DMS53 treated with DMSO at 0.1 percent for 48 hours (cell line): ENCODE measurements around the gene SPINT1.
"Not testable (repeated sequence)": the region's sequence is repeated elsewhere in the genome, so short reads cannot be mapped to it uniquely, and the experiment has no call there.

ENCODE experiments used
- DNase-seq: peaks from one replicate; lab custom pipeline; 2025; ENCODE audit not compliant: unreplicated experiment; lab: John Stamatoyannopoulos, UW

Gene SPINT1

DNA sequence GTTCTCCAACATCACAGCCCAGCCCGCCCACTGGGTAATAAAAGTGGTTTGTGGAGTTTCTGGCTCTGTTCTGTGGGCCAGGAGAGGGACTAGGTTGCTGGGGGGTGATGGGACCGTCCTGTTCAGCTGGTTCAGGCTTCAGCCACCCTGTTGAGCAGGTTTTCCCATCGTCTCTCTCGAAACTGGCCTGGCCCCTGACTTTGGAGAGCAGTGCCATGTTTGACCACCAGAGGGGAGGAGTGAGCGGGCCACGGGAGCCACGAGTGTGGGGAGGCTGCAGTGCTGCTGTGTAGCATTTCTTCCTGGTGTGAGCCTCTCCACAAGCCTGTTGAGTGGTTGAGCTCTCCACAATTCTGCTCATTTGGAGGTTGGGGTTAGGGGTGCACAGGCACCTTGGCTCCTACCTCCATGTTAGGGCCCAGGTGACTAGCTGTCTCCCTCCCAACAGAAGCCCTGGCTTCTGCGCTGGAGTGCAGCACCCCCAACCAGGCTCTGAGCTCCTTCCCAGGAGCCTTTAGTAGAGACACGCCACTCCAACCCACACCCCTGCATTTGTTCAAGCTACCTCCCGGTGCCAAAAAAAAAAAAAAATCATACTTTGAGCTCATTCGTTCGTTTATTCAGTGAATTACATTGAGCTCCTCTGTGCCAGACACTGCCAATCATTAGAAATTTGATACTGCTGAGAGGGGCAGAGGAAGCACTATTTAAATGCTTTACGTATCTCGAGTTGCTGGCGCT is 13.9 kb downstream of the SPINT1 start:
- DNase-seq, result peak; percentile 66

DNA sequence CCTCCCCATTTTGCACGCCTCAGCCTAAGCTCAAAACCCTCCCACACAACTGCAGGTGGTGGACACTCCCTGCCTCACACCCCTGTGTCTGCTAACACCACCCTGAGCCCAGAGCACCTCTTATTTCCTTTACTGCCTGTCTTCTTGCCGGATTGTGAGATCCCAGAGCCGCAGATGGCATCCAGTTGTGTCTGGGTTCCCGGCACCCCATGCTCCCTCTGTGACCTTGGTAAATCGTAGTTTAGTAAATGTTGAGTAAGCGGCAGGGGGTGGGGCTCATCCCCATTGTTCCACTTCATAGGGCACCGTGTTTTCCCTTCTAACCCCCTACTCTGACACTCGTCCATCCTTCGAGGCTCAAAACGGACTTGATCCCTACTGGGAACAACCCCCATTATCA is 14.9 kb downstream of the SPINT1 start:
- no peak for DNase-seq

DNA sequence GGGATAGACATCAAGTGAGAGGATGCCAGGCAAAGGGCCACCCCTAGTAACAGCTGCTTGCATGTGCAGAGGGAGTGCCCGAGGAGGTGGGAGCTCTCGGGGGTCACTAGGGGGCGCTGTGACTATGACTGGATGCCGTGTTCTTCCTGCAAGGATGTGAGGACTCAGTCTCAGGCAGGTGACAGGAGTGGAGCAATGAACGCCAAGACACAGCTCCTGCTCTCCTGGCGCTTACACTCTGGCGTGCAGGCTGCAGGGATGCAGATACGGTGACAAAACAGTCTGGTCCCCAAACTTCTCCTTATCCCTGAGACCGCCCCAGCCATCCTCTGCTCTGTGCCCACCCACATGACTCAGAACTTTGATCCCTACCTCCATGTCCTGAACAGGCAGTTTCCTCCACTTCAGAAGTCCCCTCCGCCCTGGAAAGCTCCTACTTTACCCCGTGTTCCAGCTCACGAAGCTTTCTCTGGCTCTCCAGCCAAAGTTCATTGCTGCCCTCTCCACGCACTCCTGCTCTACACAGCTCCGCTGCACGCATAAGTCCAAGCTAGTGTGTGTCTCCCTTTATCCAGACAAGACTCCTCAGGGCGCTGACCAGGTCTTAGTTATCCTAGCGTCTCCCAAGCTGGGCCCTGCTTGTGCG is 15.5 kb downstream of the SPINT1 start:
- no peak for DNase-seq

DNA sequence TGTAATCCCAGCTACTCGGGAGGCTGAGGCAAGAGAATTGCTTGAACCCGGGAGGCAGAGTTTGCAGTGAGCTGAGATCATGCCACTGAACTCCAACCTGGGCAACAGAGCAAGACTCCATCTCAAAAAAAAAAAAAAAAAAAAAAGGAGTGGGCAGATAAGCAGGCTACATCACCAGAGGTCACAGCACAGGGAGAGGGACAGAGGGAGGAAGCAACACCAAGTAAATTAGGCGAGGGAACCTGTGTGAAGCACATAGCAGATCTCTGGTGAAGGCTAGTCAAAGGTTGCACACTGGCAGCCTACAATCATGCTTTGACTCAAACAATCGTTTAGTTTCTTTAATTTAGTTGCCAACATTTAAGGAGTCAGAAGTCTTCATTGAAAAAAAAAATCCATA is 17.3 kb downstream of the SPINT1 start:
- DNase-seq, result not testable (repeated sequence)

DNA sequence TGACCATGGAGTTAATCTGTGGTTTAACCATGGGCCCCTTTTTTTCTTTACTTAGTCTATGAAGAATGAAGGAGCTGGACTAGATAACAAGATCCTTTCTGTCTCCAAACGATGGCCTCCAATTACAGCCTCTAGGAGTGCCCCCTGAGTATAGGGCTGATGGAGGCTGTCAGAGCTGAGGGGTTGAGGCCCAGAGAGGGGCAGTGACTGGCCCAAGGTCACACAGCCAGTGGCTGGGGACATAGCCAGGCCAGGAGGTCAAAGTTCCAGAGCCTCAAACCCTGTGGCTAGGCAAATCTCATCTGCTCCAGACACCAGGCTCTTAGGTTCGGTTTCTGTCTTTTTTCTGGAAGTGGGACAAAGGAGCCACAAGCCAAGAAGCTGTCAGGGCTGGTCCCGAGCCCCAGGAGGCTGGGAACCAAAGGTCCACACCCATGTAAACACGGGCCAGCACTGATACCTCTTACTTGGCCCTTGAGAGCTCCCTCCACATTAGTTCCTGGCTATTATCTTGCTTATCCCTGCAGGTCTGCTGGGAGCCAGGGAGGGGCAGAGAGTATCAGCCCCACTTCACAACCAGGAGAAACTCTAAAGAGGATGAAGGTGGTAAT is 19.9 kb downstream of the SPINT1 start:
- DNase-seq, result no peak

DNA sequence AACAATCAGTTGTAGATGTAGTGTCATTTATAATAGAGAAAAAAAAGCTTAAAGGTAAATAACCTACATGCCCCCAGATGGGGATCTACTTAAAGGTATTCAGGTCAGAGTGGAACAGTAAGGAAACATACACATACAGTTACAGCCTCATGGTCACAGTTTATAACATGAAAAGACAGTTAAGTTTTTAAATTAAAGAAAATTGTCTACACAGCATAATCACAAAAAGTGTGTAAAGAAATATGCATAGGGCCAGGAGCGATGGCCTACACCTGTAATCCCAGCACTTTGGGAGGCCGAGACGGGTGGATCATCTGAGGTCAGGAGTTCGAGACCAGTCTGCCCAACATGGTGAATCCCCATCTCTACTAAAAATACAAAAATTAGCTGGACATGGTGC is 23.4 kb downstream of the SPINT1 start:
- DNase-seq, result no peak

DNA sequence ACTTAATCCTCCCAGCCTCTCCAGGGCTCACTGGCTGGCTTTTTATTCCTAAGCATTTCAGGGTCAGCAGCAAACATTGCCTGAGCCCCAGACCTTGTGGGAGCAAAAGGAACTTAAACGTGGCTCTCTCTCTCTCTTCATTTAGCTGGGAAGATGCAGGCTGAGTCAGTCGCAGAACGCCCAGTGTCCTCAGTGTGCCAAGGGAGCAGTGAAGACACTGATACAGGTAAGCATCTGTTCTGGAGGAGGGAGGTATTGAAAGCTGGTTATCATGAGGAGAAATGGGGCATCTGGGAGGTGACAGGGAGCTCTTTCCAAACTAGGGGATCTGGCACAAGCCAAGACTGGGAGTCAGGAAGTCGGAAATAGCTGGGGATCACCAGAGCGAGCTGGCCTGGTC is 25.8 kb downstream of the SPINT1 start:
- no peak for DNase-seq

DNA sequence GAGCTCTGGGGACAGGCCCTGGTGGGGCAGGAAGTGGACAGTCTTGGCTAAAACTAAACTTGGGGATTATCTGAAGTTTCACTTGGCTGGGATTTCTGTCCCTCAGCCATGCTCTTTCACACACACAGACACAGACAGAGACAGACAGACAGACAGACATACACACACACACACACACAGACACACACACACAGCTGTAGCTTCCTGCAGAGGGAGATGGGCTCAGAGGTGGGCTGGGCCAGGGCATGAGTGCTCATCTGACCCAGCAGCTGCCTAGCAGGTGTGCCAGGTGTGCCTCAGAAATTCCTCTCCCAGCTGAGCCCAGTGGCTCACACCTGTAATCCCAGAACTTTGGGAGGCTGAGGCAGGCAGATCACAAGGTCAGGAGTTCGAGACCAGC is 26.9 kb downstream of the SPINT1 start:
- no peak for DNase-seq

DNA sequence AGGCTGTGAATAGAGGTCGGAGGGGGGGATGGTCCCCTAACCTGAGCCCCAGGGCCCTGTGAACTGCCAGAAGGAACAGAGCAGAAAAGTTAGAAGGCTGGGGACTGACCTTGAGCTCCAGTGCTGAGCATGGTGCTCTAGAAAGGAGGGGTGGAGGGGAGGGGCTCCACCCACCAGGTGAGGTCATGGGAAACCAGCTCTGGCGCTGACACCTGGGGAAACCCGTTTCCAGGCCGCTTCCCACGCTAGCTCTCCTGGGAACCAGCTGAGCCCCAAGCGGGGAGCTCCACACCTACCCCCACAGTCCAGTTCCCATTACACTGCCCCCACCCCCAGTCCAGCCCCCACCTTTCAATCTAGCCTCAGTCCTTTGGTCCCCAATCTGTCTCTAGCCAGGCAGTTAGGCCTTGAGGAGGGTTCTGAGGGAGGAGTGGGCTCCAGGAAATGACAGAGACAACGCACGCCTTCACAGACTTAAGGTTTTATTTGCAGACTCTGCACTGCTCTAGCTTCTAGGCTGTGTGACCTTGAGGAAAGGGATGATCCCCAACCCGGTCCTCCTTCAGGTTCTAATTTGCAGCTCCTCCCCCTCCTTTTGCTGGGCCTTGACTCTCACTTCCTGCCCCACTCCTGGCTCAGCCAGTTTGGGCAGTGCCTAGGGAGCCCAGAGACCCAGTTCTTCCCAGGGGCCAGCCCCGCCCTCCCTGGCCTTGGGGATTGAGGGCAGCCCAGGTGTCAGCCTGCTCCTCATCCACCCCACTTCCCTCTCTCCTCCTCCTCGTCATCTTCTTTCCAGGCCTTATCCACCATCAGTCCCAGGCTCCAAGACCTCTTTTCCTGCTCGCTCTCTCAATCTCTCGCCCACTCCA is 28.1 kb downstream of the SPINT1 start:
- peak; percentile 34 for DNase-seq

DNA sequence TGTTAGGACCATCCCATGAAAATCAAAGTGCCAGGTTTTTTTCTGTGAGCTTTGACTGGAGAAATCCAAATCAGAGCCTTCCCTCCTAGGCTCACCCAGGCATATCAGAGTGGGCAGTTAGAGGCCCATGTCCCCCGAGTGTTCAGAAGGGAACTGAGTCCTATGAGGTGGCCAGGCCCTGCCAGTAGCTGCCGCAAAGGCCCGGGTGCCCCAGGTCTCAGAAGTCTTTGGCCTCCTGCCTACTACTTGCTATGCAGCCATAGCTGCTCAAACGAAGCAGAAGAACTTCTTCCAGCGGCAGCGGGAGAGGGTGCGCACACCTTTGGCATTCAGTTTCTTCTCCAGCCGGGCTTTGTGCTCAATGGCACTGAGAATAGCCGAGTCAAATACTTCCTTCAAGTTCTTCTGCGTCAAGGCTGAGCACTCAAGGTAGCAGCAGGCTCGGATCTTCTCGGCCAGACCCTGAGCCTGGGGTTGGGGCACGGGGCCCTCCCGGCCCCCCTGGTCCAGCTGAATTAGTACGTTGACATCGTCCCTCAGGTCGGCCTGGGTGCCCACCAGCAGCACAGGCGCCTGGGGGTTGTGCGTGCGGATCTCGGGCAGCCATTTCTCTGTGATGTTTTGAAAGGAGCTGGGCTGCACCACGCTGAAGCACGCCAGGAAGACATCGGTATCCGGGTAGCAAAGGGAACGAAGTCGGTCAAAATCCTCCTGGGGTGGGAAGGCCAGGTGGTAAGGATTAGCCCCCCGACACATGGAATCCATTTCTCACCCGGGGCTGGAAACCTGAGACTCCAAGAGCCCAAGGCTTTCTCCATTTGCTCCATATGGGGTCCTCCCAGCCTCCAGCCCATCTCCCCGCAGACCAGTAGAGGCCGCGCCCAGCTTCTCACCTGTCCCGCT is 29.2 kb downstream of the SPINT1 start:
- DNase-seq, result no peak

DNA sequence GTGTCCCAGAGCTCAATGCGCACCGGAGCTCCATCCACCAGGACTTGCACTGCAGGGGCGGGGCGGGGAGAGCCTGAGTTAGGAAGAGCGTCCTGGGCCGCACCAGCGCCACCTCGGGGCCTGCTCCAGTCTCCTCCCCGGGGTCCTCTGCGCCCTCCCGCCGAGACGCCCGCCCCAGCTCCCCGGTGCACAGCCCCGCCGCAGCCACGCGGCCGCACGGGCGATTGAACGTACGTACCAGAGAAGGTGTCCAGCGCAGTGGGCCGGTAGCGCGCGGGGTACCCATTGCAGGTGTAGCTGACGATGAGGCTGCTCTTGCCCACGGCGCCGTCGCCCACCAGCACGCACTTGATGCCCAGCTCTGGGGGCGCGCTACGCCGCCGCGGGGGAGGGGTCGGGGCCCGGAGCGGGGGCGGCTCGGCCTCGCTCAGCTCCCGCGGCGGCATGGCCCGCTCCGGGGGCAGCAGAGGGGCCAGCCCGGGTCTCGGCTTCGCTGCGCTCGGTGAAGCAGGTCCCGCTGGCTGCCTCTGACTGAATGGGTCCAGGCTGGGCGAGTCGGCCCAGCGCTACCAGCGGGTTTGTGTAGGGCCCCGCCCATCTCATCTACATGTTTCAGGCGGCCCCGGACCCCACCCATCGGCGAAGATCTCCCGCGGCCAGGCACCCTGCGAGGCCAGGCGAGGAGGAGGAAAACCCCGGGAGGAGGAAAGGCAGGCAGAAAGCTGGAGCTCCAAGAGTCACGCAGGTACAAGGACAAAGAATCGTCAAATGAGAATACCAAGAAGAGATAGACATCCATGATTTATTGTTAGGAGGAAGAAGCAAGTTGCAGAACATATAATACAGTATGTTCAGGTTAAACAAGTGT is 30.1 kb downstream of the SPINT1 start, which contains the start of gene RHOV:
TSS of gene RHOV (minus strand) at position 541 of the 868 bp plus-strand sequence. CDS start at position 446, 95 bp downstream.
- DNase-seq, result peak; percentile 32

DNA sequence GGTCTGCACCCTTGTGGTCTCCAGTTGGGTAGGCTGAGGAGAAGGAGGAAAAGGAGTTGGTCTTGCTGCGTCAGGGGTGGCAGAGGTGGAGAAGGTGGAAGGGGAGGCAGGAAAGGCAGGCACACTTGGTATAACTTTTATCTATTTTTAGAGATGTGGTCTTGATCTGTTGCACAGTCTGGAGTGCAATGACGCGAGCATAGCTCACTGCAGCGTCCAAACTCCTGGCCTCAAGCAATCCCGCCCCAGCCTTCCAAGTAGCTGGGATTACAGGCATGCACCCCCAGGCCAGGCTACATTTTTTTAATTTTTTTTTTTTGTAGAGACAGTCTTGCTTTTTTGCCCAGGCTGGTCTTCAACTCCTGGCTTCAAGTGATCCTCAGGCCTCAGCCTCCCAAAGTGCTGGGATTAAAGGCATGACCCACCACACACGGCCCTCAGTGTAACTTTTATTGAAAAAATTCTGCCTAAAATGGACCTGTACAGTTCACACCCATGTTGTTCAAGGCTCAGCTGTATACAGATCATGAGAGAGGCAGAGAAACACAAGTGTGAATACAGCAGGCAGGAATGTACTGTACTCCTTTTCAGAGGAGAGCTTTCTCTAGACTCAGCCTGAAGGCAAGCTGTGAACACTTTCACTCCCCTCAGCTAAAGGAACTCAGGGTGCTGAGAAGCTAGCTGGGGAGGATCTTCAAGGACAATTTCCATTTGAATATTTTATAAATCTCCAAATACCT is 32.3 kb downstream of the SPINT1 start:
- no peak for DNase-seq

DNA sequence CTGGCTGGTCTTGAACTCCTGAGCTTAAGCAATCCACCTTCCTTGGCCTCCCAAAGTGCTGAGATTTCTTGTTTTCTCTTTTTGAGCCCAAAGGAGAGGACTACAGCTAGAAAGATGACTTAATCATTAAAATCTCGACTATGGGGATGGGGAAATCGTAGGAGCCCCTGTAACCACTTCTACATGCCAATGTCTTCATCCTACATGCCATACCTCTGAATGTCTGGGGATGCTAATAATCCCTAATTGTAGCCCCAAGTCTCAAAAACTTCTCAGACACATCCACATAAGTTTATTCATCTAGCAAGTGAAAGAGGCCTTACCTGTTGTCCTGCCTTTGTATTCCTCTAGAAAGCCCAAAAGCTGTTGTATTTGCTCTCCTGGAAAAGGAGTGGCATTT is 33.8 kb downstream of the SPINT1 start:
- no peak for DNase-seq

DNA sequence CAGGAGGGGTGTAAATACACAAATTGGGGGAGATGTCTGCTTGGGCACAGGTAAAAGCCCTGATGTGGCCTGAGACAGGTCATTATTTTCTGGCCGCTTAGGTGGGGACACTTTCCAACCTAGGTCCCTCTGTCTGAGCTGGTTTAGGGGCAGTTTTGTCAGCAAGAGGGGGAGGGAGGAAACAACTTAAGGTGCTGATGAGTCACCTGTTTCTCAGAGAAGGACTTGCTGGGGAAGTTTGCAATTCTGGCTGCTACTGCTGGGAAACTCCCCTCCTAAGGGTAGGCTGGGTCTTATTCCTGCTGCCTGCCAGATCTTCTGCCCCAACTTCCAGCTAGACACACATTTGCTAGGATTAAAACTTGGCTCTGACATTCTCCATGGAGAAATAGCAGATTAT is 34.9 kb downstream of the SPINT1 start:
- DNase-seq, result no peak

DNA sequence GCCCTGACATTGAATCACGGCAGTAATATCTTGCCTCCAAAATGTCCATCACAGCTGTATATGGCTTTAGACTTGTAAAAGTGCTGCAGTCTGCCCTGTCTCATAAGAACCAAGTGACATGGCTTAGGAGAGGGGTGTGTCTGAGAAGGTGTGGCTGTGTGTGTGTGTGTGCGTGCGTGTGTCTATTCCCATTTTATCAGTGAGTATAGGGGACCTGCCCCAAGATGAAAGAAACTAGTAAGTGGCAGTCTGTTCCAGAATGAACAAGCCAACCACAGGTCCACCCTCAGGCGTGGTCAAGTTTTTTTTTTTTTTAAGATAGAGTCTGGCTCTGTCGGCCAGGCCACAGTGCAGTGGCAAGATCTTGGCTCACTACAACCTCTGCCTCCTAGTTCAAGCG is 35.8 kb downstream of the SPINT1 start:
- DNase-seq, result no peak

DNA sequence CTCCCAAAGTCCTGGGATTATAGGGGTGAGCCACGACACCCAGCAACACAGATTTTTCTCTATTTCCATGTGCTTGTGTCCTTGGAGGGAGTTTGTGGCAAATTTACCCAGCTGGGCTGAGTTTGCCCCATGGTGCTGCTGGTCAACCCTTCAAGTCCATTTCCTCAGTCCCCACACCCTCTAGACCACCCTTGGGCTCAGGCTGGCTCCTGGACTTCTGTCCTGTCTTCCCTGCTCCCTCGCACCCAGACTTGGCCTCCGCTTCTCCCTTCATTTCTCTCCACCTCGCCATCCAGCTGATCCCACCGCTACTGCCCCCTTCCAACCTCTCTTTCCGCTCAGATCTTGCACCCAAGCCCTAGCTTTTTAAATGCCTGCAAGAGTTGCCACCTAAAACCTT is 37.5 kb downstream of the SPINT1 start:
- no peak for DNase-seq

DNA sequence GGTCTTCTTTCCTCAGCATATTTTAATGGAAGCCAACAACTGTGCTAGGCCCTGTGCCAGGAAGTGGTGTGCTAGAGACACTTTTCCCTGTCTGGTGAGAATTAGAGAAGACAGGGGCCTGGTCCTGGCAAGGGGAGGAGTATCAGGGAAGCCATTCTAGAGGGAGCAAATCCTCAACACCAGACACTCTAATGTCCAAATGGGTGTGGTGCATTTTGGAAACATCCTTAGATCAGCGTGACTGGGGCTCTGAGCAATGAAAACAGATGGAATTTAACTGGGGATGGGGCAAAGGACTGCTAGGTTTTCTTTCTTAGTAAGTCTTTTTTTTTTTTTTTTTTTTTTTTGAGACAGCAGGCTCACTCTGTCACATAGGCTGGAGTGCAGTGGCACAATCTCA is 42.7 kb downstream of the SPINT1 start:
- DNase-seq, result no peak

DNA sequence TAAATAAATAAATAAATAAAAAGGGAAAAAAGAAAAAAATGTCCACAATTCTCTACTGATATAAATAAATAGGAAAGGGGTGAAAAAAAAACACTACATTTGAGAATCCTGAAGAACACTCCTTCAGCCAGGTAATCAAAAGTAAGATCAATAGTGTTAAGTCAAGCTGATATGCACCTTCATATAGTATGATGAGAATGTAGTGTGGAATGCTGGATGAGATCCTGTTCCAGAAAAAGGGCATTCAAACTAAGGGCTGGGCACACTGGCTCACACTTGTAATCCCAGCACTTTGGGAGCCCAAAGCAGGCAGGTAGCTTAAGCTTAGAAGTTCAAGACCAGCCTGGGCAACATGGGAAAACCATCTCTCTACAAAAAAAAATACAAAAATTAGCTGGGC is 45.3 kb downstream of the SPINT1 start:
- DNase-seq, result no peak

DNA sequence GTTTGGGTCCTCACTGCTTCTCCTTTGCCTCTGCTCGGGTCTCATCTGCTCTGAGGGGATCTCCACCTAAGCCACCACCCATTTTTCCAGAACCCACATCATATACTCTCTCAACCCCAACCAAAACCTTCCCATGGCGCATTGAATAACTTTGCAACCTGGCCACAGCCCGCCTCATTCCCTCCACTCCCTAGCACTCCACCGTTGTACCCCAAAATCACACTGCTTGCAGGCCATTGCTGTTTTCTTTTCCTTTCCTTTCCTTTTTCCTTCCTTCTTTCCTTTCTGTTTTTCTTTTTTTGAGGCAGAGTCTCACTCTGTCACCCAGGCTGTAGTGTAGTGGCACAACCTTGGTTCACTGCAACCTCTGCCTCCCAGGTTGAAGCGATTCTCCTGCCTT is 47.3 kb downstream of the SPINT1 start:
- no peak for DNase-seq
